Measurements from ENCODE around the gene KCNJ15. TPM values are rescaled to one million over a fixed set of nuclear protein-coding genes. Genes with fewer than 3 reads are reported as not detected.

The KCNJ15 gene
- total and polyA plus RNA-seq, 2 of the 4 experiments (the other 2 are of a cell fraction), result under 0.01 to 0.07 TPM

DNA sequence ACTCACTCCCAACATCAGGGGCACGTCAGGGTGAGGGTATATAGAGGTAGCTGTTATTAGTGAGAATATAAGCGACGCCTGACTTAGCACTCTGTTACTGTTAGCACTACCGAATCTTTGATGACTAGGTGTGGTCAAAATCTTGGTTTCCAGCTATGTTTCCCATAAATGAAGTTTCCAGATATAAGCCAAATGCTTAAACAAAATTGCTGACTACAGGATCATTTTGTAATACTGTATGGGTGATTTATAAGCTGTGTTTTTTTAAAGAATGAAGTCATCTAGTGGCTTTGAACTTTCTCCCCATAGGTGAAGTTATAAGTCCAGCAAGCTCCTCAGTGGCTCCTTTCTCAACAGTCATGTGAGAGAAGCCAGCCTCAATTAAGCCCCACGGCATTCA, 23.7 kb downstream of the KCNJ15 start:
- CTCF ChIA-PET, result no interaction called here
- dilution Hi-C loops (cut with HindIII; ENCODE audit: low sequenced_read_pairs, unreplicated experiment) (no loop called here), intact Hi-C loops (cut with micrococcal nuclease) (no loop called here), in situ Hi-C loops (cut with MboI; ENCODE audit: low sequenced_read_pairs) (no loop called here)
- TF ChIP-seq MAFK (IDR thresholded peaks at IDR 0.05; ENCODE audit: low read depth, low read length) (peak; percentile 72), MXI1 (IDR thresholded peaks at IDR 0.05; ENCODE audit: borderline replicate concordance, low read depth, low read length) (no peak)
- peak overlapping the region; percentile 49; the same call in 1 of the 3 replicates for H2BK15ac ChIP-seq (ENCODE audit: low read depth, low read length)
- POLR2A ChIA-PET (ENCODE audit: unreplicated experiment), result no interaction called here
- no peaks in the 10 kb centered on the region for H3K9me3 ChIP-seq (ENCODE audit: control insufficient read depth, insufficient read depth, low read length)
- no peaks in the 10 kb centered on the region for H3K79me1 ChIP-seq (ENCODE audit: low read depth in 1 of 2, low read length in 2 of 2)
- H4K91ac ChIP-seq (ENCODE audit: insufficient read depth, low read depth, low read length), result no peak overlapping the region
- no peak overlapping the region for H4K8ac ChIP-seq (ENCODE audit: low read depth in 2 of 2, low read length in 2 of 2)
- H3K9me1 ChIP-seq (ENCODE audit: insufficient read depth, low read length), result peaks cover 19% of the 10 kb centered on the region
- no peak overlapping the region for H4K5ac ChIP-seq (ENCODE audit: low read depth, low read length)
- H3K36me3 ChIP-seq (ENCODE audit: control insufficient read depth, insufficient read depth, low read length), result no peaks in the 10 kb centered on the region
- H3K23ac ChIP-seq (ENCODE audit: low read depth, low read length), result no peak overlapping the region
- no peak overlapping the region for H2BK5ac ChIP-seq (ENCODE audit: low read depth, low read length, poor library complexity, severe bottlenecking)
- no peaks in the 10 kb centered on the region for H3K27me3 ChIP-seq (ENCODE audit: control insufficient read depth, insufficient read depth, low read length)
- H3K4me3 ChIP-seq (ENCODE audit: insufficient read depth, low read depth, low read length), result no peak overlapping the region
- H3K27ac ChIP-seq (ENCODE audit: insufficient read depth, low read length), result no peak overlapping the region
- H2BK120ac ChIP-seq (ENCODE audit: low read depth, low read length), result no peak overlapping the region
- no peak overlapping the region for H2BK20ac ChIP-seq (ENCODE audit: low read depth, low read length)
- H3K4me1 ChIP-seq (ENCODE audit: control insufficient read depth, insufficient read depth, low read length), result peaks cover 19% of the 10 kb centered on the region
- WGBS, 2 experiments (ENCODE audit: extremely low coverage in 2 of 2, insufficient read length in 1 of 2), result no CpG with 5 or more reads among the region's 5 CpGs
- peak; percentile 20 for DNase-seq
- no peaks in the 10 kb centered on the region for H4K20me1 ChIP-seq (ENCODE audit: insufficient read depth, low read length)
- H3K4ac ChIP-seq (ENCODE audit: low read depth, low read length), result no peak overlapping the region
- H3K4me2 ChIP-seq (ENCODE audit: low read depth, low read length), result no peak overlapping the region
- H2AFZ ChIP-seq (replicated peaks; ENCODE audit: low read length, poor library complexity), result no peak overlapping the region
- no peak overlapping the region for H2AK5ac ChIP-seq (ENCODE audit: low read depth, low read length)
- H2AK9ac ChIP-seq (replicated peaks; ENCODE audit: low read depth, low read length, poor library complexity), result no peak overlapping the region
- H3K18ac ChIP-seq (ENCODE audit: low read depth, low read length), result no peak overlapping the region
- H3K14ac ChIP-seq (replicated peaks; ENCODE audit: low read depth, low read length), result no peak overlapping the region
- H3K56ac ChIP-seq (ENCODE audit: extremely low read depth, insufficient read depth, low read length), result no peak overlapping the region
- no peak for ATAC-seq (ENCODE audit: low read depth)
- no TSS peak for BruUV-seq (replicated peaks)
- H3K9ac ChIP-seq (ENCODE audit: low read depth, low read length), result no peak overlapping the region

Data from IMR-90 (cell line).